ENCODE results near the gene EHBP1L1.

DNA sequence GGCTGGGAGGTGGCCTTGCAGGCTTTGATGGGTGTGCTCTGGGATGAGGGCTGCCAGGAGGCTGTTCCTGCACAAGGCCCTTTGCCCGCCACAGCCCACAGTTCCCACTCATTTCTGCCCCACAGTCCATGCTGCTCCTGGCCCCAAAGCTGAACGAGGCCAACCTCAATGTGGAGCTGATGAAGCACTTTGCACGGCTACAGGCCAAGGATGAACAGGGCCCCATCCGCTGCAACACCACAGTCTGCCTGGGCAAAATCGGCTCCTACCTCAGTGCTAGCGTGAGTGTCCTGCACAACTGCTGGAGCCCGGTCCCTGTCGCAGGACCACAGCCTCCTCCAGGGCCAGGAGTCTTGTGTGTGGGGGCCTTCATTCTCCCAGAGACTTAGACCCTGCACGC lies 40.8 kb upstream of the EHBP1L1 start:
- TF ChIP-seq, protein P1, sequence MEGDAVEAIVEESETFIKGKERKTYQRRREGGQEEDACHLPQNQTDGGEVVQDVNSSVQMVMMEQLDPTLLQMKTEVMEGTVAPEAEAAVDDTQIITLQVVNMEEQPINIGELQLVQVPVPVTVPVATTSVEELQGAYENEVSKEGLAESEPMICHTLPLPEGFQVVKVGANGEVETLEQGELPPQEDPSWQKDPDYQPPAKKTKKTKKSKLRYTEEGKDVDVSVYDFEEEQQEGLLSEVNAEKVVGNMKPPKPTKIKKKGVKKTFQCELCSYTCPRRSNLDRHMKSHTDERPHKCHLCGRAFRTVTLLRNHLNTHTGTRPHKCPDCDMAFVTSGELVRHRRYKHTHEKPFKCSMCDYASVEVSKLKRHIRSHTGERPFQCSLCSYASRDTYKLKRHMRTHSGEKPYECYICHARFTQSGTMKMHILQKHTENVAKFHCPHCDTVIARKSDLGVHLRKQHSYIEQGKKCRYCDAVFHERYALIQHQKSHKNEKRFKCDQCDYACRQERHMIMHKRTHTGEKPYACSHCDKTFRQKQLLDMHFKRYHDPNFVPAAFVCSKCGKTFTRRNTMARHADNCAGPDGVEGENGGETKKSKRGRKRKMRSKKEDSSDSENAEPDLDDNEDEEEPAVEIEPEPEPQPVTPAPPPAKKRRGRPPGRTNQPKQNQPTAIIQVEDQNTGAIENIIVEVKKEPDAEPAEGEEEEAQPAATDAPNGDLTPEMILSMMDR (IDR thresholded peaks at IDR 0.05): no peak
- TF ChIP-seq POLR2A (IDR thresholded peaks at IDR 0.05): no peak

All from lower leg skin (tissue), 3 donors.